Measurements from ENCODE around the gene TBL2. TPM values are rescaled to one million over a fixed set of nuclear protein-coding genes. Genes with fewer than 3 reads are reported as not detected.
A peak's percentile ranks its signal among the peaks of the same experiment; 100 is the strongest.

Gene TBL2, protein sequence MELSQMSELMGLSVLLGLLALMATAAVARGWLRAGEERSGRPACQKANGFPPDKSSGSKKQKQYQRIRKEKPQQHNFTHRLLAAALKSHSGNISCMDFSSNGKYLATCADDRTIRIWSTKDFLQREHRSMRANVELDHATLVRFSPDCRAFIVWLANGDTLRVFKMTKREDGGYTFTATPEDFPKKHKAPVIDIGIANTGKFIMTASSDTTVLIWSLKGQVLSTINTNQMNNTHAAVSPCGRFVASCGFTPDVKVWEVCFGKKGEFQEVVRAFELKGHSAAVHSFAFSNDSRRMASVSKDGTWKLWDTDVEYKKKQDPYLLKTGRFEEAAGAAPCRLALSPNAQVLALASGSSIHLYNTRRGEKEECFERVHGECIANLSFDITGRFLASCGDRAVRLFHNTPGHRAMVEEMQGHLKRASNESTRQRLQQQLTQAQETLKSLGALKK
- total RNA-seq (2013) = 34.9 TPM
- polyA plus RNA-seq (10 to 100 TPM; 10.4 to 40.1 (median 26.2) TPM), polyA minus RNA-seq (56.8 and 106 TPM in 2 replicates), total RNA-seq (4.0 to 25.9 (median 10.5) reads per million in 11 experiments)

DNA sequence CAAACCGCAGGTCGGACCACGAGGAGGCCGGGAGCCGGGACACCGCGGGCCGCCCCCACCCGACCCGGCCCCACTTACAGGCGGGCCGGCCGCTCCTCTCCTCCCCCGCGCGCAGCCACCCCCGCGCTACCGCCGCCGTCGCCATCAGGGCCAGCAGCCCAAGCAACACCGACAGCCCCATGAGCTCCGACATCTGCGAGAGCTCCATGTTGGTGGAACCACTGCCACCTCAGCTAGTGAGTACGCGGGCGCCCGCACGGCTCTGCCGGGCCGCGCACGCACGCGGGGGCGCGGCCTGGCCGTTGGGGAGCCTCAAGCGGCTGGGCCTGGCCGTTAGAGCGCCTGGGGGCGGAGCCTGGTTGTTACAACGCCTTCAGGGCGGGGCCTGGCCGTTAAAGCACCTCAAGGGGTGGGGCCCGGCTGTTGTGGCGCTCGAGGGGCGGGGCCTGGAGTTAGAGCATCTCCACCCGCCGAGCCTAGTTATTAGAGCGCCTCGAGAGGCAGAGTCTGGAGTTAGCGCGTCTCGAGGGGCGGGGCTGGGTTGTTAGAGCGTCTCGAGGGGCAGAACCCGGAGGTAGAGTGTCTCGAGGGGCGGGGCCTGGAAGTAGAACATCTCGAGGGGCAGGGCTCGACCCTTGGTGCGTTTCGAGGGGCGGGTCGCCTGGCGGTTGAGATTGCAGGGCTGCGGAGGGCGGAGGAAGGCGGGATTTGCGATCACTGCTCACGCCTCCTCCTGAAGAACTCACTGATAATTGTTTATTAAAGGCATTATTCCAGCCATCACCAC, at the start of gene TBL2:
Gene TBL2, minus strand, starts transcription at position 238 of the 787 bp plus-strand sequence. Its CDS starts 30 bp downstream, at position 208.
- Mint-ChIP-seq H3K4me1 (peaks cover 47% of the 10 kb centered on the region), H3K9me3 (peaks cover 0 to 4% (median 0%) of the 10 kb centered on the region in 7 donors), H3K27ac (peak within 1 kb of the TSS; percentile 98 to 99 (median 99)), H3K4me3 (peak within 1 kb of the TSS; percentile 88 to 94), H3K36me3 (peaks cover 20 to 23% of the 10 kb centered on the region in 2 donors), H3K27me3 (ENCODE audit: low read depth in 3 of 3) (no peaks in the 10 kb centered on the region)
- peaks cover 45% of the 10 kb centered on the region for H3K79me2 ChIP-seq (ENCODE audit: insufficient read depth, low read length)
- under 1% methylated on average over 60 of the region's 75 CpGs for WGBS (ENCODE audit: insufficient coverage)
- intact Hi-C loops (cut with micrococcal nuclease) = loop anchor here in 1 of 2 donors (2.0 kb wide), 2 partner anchors 22 to 56 kb away; partner anchors contain the start of genes BAZ1B and BCL7B
- peak within 1 kb of the TSS; percentile 80 to 92 (median 91) for H3K4me3 ChIP-seq (replicated peaks in 1 of 3; ENCODE audit: low read depth in 2 of 3, low read length in 3 of 3)
- peak within 1 kb of the TSS; percentile 84 for H3K9ac ChIP-seq (ENCODE audit: insufficient read depth, low read length, poor library complexity, severe bottlenecking)
- peak within 1 kb of the TSS; percentile 79 for H2AFZ ChIP-seq (ENCODE audit: insufficient read depth, low read depth, low read length, poor library complexity, severe bottlenecking)
- H3K9me3 ChIP-seq (replicated peaks in 1 of 2; ENCODE audit: control insufficient read depth in 1 of 2, insufficient read depth in 1 of 2, low read length in 2 of 2) = no peaks in the 10 kb centered on the region
- peak within 1 kb of the TSS; percentile 95 for H3K4me2 ChIP-seq (replicated peaks; ENCODE audit: extremely low read depth, low read length, poor library complexity, severe bottlenecking)
- peaks cover 13% of the 10 kb centered on the region for H4K20me1 ChIP-seq (ENCODE audit: insufficient read depth, low read length)
- H3K36me3 ChIP-seq (replicated peaks in 1 of 2; ENCODE audit: control insufficient read depth in 1 of 2, insufficient read depth in 2 of 2, low read length in 2 of 2) = peaks cover 14 to 15% of the 10 kb centered on the region in 2 donors
- H3K27ac ChIP-seq (ENCODE audit: low read depth in 1 of 2, low read length in 2 of 2) = peak within 1 kb of the TSS; percentile 87 to 90
- H3K4me1 ChIP-seq (ENCODE audit: control insufficient read depth in 1 of 2, insufficient read depth in 2 of 2, low read length in 2 of 2) = peaks cover 59 to 69% of the 10 kb centered on the region in 2 donors
- peak; percentile 97 to 100 (median 98) for DNase-seq
- no peaks in the 10 kb centered on the region for H3K27me3 ChIP-seq (ENCODE audit: control insufficient read depth in 2 of 2, insufficient read depth in 2 of 2, low read length in 2 of 2)
- TF ChIP-seq, protein P1, sequence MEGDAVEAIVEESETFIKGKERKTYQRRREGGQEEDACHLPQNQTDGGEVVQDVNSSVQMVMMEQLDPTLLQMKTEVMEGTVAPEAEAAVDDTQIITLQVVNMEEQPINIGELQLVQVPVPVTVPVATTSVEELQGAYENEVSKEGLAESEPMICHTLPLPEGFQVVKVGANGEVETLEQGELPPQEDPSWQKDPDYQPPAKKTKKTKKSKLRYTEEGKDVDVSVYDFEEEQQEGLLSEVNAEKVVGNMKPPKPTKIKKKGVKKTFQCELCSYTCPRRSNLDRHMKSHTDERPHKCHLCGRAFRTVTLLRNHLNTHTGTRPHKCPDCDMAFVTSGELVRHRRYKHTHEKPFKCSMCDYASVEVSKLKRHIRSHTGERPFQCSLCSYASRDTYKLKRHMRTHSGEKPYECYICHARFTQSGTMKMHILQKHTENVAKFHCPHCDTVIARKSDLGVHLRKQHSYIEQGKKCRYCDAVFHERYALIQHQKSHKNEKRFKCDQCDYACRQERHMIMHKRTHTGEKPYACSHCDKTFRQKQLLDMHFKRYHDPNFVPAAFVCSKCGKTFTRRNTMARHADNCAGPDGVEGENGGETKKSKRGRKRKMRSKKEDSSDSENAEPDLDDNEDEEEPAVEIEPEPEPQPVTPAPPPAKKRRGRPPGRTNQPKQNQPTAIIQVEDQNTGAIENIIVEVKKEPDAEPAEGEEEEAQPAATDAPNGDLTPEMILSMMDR (IDR thresholded peaks at IDR 0.05) = peak; percentile 4

DNA sequence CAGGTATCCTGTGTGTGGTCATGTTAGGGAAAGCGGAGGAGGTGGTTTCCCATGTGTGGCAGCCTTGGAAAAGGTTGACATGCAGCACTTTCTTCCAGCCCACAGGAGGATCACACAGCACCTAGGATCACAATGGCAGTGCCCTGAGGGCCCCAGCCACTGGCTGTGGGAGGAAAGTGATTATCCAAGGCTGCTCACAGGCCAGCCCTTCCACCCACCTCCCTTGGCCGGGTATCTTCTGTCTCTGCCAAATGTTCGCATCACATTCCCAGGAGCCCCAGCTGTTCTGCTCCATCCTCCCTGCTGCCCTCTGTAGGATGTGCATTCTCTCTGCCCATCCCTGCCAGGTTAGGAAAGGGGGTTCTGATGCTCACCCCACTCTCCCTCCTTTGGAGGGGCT, 48.4 kb upstream of the TBL2 start:
- Histone ChIP-seq H3K9me3 (replicated peaks in 1 of 2; ENCODE audit: control insufficient read depth in 1 of 2, insufficient read depth in 1 of 2, low read length in 2 of 2) (peaks cover 2 to 15% of the 10 kb centered on the region in 2 donors), H3K4me1 (ENCODE audit: control insufficient read depth in 1 of 2, insufficient read depth in 2 of 2, low read length in 2 of 2) (peaks cover 16 to 17% of the 10 kb centered on the region in 2 donors), H4K20me1 (ENCODE audit: insufficient read depth, low read length) (no peaks in the 10 kb centered on the region), H3K27me3 (ENCODE audit: control insufficient read depth in 2 of 2, insufficient read depth in 2 of 2, low read length in 2 of 2) (peaks cover 38 to 69% of the 10 kb centered on the region in 2 donors), H3K27ac (ENCODE audit: low read depth in 1 of 2, low read length in 2 of 2) (no peak overlapping the region), H3K9ac (ENCODE audit: insufficient read depth, low read length, poor library complexity, severe bottlenecking) (no peak overlapping the region), H3K4me2 (replicated peaks; ENCODE audit: extremely low read depth, low read length, poor library complexity, severe bottlenecking) (no peak overlapping the region), H3K36me3 (replicated peaks in 1 of 2; ENCODE audit: control insufficient read depth in 1 of 2, insufficient read depth in 2 of 2, low read length in 2 of 2) (no peaks in the 10 kb centered on the region), H3K4me3 (replicated peaks in 1 of 3; ENCODE audit: low read depth in 2 of 3, low read length in 3 of 3) (no peak overlapping the region), H2AFZ (ENCODE audit: insufficient read depth, low read depth, low read length, poor library complexity, severe bottlenecking) (no peak overlapping the region), H3K79me2 (ENCODE audit: insufficient read depth, low read length) (no peaks in the 10 kb centered on the region)
- peaks cover 0 to 16% (median 8%) of the 10 kb centered on the region in 7 donors for H3K9me3 Mint-ChIP-seq
- no CpG with 5 or more reads among the region's 3 CpGs for WGBS (ENCODE audit: insufficient coverage)
- H3K36me3 Mint-ChIP-seq = no peaks in the 10 kb centered on the region
- no peak for DNase-seq
- H3K27me3 Mint-ChIP-seq (ENCODE audit: low read depth in 3 of 3) = peaks cover 68 to 90% (median 89%) of the 10 kb centered on the region in 3 donors
- peak overlapping the region in 1 of 2 donors; percentile 30 for H3K4me3 Mint-ChIP-seq
- TF ChIP-seq, protein P1 (IDR thresholded peaks at IDR 0.05) = no peak
- H3K4me1 Mint-ChIP-seq = peaks cover 10% of the 10 kb centered on the region
- no peak overlapping the region for H3K27ac Mint-ChIP-seq
- intact Hi-C loops (cut with micrococcal nuclease) = loop anchor here in 1 of 2 donors (5.0 kb wide), 1 partner anchor 35 kb away; no protein-coding TSS in a partner anchor
